Neutrophil (primary cell): Measurements from ENCODE around the gene SUN1.

Source experiments
- H3K27ac ChIP-seq: fragments of 200-600 bp; sonication (generic); 2 replicates; pipeline ENCODE4 v1.5.1; 2016; ENCODE audit warnings: mild to moderate bottlenecking, moderate library complexity
- H3K27me3 ChIP-seq: fragments of 200-600 bp; sonication (generic); 2 replicates; pipeline ENCODE4 v1.6.0; 2016; ENCODE audit warnings: mild to moderate bottlenecking
- H3K36me3 ChIP-seq: fragments of 200-600 bp; sonication (generic); 2 replicates; pipeline ENCODE4 v1.5.1; 2017
- H3K4me1 ChIP-seq, 2 experiments: fragments of 200-600 bp in 1 of 2; sonication (generic) in 1 of 2; 1 replicate in 1 of 2; 2 replicates in 1 of 2; pipeline versions ENCODE4 v1.5.1 to v1.6.1; 2013 to 2016; ENCODE audit warnings: low read depth in 1 of 2, low read length in 1 of 2, mild to moderate bottlenecking in 1 of 2, moderate library complexity in 1 of 2; ENCODE audit not compliant: control insufficient read depth in 1 of 2, insufficient read depth in 1 of 2
- H3K4me3 ChIP-seq, 2 experiments: fragments of 200-600 bp in 1 of 2; sonication (generic) in 1 of 2; 1 replicate in 1 of 2; 2 replicates in 1 of 2; pipeline ENCODE4 v1.5.1; 2013 to 2016; ENCODE audit warnings: low read depth in 1 of 2, low read length in 1 of 2, mild to moderate bottlenecking in 1 of 2, moderate library complexity in 1 of 2
- H3K9me3 ChIP-seq: fragments of 200-600 bp; sonication (generic); 2 replicates; pipeline ENCODE4 v1.5.1; 2016
- TF ChIP-seq, protein P1 (sequence below): fragments of 200-600 bp; sonication (generic); IDR thresholded peaks from 2 replicates; pipeline ENCODE4 v1.5.1; 2016; ENCODE audit warnings: antibody characterized with exemption

Gene SUN1

DNA sequence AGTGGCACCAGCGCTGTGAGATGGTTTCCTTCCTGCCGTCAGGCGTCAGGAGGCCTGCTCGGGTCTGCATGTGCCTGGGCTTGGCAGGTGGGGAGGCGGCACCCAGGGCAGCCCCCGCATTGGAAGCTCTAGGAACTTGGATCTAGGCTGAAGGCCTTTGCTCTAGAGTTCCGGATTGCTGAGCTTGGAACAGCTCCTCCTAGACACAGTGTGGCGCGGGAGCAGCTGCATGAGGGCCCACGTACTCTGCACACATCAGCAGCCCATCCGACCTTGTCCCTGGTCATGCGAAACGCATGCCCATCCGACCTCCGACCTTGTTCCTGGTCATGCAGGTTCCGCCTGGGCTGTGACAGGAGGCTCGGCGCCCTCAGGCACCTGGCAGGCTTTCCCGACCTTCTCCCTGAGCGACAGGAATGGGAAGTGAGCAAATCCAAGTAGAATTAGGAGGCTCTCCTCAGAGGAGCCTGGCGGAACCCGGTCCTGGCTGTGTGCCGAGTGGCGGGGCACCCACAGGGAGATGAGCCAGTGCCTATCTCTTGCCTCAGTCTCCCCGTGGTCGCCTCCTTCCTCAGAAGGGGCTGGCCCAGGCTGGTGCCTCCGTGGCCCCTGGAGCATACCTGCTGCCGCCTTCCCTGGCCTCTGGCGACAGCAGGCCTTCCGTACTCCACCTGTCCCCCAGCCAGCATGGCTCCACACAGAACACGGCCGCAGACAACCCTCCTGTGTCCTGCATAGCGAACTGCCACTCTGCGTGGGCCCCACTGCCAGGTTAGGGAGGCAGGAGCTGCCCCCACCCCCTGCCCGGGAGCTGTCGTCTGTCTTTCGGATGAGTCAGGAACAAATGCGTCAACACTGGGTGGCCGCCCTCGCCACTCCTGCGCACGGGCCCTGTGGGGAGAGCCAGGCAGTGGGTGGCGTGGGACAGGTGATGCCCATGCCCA lies 56.1 kb downstream of the SUN1 start:
- TF ChIP-seq, protein P1, sequence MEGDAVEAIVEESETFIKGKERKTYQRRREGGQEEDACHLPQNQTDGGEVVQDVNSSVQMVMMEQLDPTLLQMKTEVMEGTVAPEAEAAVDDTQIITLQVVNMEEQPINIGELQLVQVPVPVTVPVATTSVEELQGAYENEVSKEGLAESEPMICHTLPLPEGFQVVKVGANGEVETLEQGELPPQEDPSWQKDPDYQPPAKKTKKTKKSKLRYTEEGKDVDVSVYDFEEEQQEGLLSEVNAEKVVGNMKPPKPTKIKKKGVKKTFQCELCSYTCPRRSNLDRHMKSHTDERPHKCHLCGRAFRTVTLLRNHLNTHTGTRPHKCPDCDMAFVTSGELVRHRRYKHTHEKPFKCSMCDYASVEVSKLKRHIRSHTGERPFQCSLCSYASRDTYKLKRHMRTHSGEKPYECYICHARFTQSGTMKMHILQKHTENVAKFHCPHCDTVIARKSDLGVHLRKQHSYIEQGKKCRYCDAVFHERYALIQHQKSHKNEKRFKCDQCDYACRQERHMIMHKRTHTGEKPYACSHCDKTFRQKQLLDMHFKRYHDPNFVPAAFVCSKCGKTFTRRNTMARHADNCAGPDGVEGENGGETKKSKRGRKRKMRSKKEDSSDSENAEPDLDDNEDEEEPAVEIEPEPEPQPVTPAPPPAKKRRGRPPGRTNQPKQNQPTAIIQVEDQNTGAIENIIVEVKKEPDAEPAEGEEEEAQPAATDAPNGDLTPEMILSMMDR: no peak
- peaks cover 71% of the 10 kb centered on the region for H3K36me3 ChIP-seq

DNA sequence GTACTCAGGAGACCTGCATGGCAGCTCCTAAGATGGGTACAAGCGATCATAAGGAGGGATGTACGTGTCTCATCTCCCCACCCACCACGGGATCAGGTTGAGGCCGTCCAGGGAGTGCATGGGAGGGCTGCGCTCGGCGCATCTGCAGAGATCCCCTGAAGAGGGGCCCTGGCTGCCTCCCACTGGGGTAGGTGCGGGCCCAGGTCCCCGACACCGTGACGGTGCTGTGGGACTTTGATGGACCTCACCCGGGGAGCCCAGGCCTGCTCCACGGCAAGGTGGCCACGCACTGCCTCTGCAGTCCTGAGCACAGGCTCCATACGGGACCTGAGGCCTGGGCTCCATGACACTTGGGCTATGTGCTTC lies 56.7 kb downstream of the SUN1 start:
- no peak overlapping the region for H3K4me3 ChIP-seq
- no peaks in the 10 kb centered on the region for H3K4me1 ChIP-seq
- TF ChIP-seq, protein P1: no peak
- no peaks in the 10 kb centered on the region for H3K27me3 ChIP-seq
- peaks cover 74% of the 10 kb centered on the region for H3K36me3 ChIP-seq
- H3K9me3 ChIP-seq: no peaks in the 10 kb centered on the region
- no peak overlapping the region for H3K27ac ChIP-seq

More for the DNA sequence above, 56.1 kb downstream of the SUN1 start:
- Histone ChIP-seq H3K9me3 (no peaks in the 10 kb centered on the region), H3K27ac (no peak overlapping the region), H3K27me3 (no peaks in the 10 kb centered on the region), H3K4me3 (no peak overlapping the region), H3K4me1 (no peaks in the 10 kb centered on the region)

DNA sequence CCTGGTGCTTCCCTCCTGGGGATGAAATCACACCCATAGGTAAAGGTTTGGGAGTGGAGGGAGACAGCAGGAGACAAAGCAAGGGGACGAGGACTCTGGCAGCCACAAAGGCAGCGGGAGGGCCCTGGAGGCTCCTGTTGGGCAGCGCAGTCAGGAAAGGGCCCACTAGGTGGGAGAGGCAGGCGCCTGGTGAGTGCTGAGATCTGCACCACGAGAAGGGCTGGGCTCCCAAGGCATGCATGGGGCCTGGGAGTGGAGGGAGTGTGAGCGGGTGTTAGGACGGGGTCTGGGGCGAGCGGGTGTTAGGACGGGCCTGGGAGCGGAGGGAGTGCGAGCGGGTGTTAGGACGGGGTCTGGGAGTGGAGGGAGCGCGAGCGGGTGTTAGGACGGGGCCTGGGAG lies 57.1 kb downstream of the SUN1 start:
- Histone ChIP-seq H3K9me3 (no peaks in the 10 kb centered on the region), H3K4me1 (no peaks in the 10 kb centered on the region), H3K4me3 (no peak overlapping the region), H3K36me3 (peaks cover 78% of the 10 kb centered on the region), H3K27ac (no peak overlapping the region), H3K27me3 (no peaks in the 10 kb centered on the region)
- TF ChIP-seq, protein P1: no peak

DNA sequence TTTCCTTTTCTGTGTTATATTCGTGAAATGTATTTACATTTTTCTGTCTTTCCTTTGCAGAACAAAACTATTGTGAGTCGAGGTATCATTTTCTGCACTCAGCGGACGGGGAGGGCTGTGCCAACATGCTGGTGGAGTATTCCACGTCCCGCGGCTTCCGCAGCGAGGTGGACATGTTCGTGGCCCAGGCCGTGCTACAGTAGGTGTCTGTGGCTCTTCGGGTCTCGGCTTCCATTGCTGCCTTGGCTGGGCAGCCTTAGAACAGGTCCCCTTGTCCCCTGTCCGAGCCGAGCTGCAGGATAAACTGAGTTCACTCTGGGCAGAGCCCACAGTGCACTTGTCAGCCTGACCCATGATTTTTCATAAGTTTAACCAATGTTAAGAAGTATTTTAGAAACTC lies 58.6 kb downstream of the SUN1 start:
- H3K27ac ChIP-seq: no peak overlapping the region
- H3K27me3 ChIP-seq: no peaks in the 10 kb centered on the region
- H3K9me3 ChIP-seq: no peaks in the 10 kb centered on the region
- TF ChIP-seq, protein P1: no peak
- no peak overlapping the region for H3K4me3 ChIP-seq
- peaks cover 93% of the 10 kb centered on the region for H3K36me3 ChIP-seq
- no peaks in the 10 kb centered on the region for H3K4me1 ChIP-seq

DNA sequence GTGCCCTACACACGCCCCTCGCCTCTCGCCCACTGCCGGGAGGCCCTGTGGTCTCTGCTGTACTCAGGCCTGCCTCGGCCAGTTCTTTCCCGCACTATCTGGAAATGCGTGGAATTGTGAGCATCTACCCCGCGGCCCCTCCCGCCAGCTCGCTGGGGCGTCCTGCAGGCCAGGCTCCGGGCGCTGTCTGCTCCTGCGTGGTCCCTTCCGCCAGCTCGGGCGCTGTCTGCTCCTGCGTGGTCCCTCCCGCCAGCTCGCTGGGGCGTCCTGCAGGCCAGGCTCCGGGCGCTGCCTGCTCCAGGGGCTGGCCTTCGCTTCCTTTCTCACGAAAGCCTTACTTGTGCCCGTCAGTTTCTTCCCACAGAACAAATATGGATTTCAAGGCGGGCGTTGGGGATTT lies 59.0 kb downstream of the SUN1 start:
- Histone ChIP-seq H3K4me3 (no peak overlapping the region), H3K36me3 (peaks cover 93% of the 10 kb centered on the region)

More for the DNA sequence above, 59.0 kb downstream of the SUN1 start:
- Histone ChIP-seq H3K27me3 (no peaks in the 10 kb centered on the region), H3K4me1 (no peaks in the 10 kb centered on the region), H3K27ac (no peak overlapping the region), H3K9me3 (no peaks in the 10 kb centered on the region)
- TF ChIP-seq, protein P1: no peak
